Astrocyte (in vitro differentiated cells and primary cell): Measurements from ENCODE around the gene SERPINE1. TPM values are rescaled to one million over a fixed set of nuclear protein-coding genes. Genes with fewer than 3 reads are reported as not detected.

Experiments used
- DNase-seq: peaks from one replicate; pipeline ENCODE4 v3.0.0-alpha.2; 2010; ENCODE audit warnings: low read depth
- FAIRE-seq: peaks from 2 replicates; lab custom pipeline; 2011; peaks lifted over from hg19 to GRCh38; lab: Jason Lieb, UNC
- H2AFZ ChIP-seq: 2 replicates; pipeline ENCODE4 v1.6.0; 2012; ENCODE audit warnings: low read depth, low read length, inconsistent platforms
- H3K27ac ChIP-seq: 2 replicates; pipeline ENCODE4 v1.5.1; 2011; ENCODE audit warnings: low read depth, low read length, inconsistent platforms
- H3K27me3 ChIP-seq: 2 replicates; pipeline ENCODE4 v1.6.0; 2011; ENCODE audit warnings: low read length, inconsistent platforms; ENCODE audit not compliant: insufficient read depth
- H3K36me3 ChIP-seq: 2 replicates; pipeline ENCODE4 v1.5.1; 2011; ENCODE audit warnings: low read length, inconsistent platforms; ENCODE audit not compliant: insufficient read depth
- H3K4me1 ChIP-seq: 2 replicates; pipeline ENCODE4 v1.5.1; 2011; ENCODE audit warnings: low read length, inconsistent platforms; ENCODE audit not compliant: insufficient read depth
- H3K4me2 ChIP-seq: 2 replicates; pipeline ENCODE4 v1.6.0; 2012; ENCODE audit warnings: low read length, inconsistent platforms
- H3K4me3 ChIP-seq: 2 replicates; pipeline ENCODE4 v1.5.1; 2011; ENCODE audit warnings: low read depth, mild to moderate bottlenecking, low read length, inconsistent platforms; ENCODE audit not compliant: insufficient read depth
- H3K79me2 ChIP-seq: 2 replicates; pipeline ENCODE4 v1.6.0; 2012; ENCODE audit warnings: mild to moderate bottlenecking, low read length, inconsistent platforms; ENCODE audit not compliant: insufficient read depth
- H3K9ac ChIP-seq: 2 replicates; pipeline ENCODE4 v1.6.0; 2012; ENCODE audit warnings: mild to moderate bottlenecking, low read length, inconsistent platforms
- H3K9me3 ChIP-seq: 2 replicates; pipeline ENCODE4 v1.5.1; 2012; ENCODE audit warnings: low read depth, mild to moderate bottlenecking, low read length, inconsistent platforms; ENCODE audit not compliant: insufficient read depth
- H4K20me1 ChIP-seq: 2 replicates; pipeline ENCODE4 v1.6.0; 2012; ENCODE audit warnings: low read length, inconsistent platforms; ENCODE audit not compliant: insufficient read depth
- H3K27ac Mint-ChIP-seq: one replicate; pipeline ENCODE4 v1.8.0; 2021; ENCODE audit warnings: mild to moderate bottlenecking, mixed read lengths; ENCODE audit not compliant: unreplicated experiment
- H3K27me3 Mint-ChIP-seq: one replicate; pipeline ENCODE4 v1.8.0; 2021; ENCODE audit warnings: low read depth, mixed read lengths; ENCODE audit not compliant: unreplicated experiment
- H3K36me3 Mint-ChIP-seq: one replicate; pipeline ENCODE4 v1.8.0; 2021; ENCODE audit warnings: low read depth, mixed read lengths; ENCODE audit not compliant: unreplicated experiment
- H3K4me1 Mint-ChIP-seq: one replicate; pipeline ENCODE4 v1.8.0; 2021; ENCODE audit warnings: low read depth, mixed read lengths; ENCODE audit not compliant: unreplicated experiment
- H3K4me3 Mint-ChIP-seq: one replicate; pipeline ENCODE4 v1.8.0; 2021; ENCODE audit warnings: mild to moderate bottlenecking, moderate library complexity, mixed read lengths; ENCODE audit not compliant: unreplicated experiment
- H3K9me3 Mint-ChIP-seq: one replicate; pipeline ENCODE4 v1.8.0; 2021; ENCODE audit warnings: mild to moderate bottlenecking, mixed read lengths; ENCODE audit not compliant: unreplicated experiment
- CTCF ChIP-seq: IDR thresholded peaks from 2 replicates; pipeline ENCODE4 v1.5.1; 2011; ENCODE audit warnings: low read depth, mild to moderate bottlenecking, inconsistent platforms, low read length, moderate library complexity; ENCODE audit not compliant: insufficient read depth
- EZH2 ChIP-seq: IDR thresholded peaks from 2 replicates; pipeline ENCODE4 v1.6.1; 2012; ENCODE audit warnings: mild to moderate bottlenecking, low read length, inconsistent platforms; ENCODE audit not compliant: insufficient read depth
- total RNA-seq: library from RNA; stranded (reverse); gene quantifications from 2 replicates; pipeline ENCODE4 v1.2.1, GENCODE V29; 2021

SERPINE1 gene
- total RNA-seq, 1 donor from 2014 or later, result 1,496 TPM

GRCh38 chr7:101151908-101152651 is 25.2 kb downstream of the SERPINE1 start:
- Histone ChIP-seq H3K27ac (no peak overlapping the region), H3K9me3 (no peaks in the 10 kb centered on the region), H3K4me3 (no peak overlapping the region), H3K4me1 (peaks cover 12% of the 10 kb centered on the region), H3K36me3 (peaks cover 2% of the 10 kb centered on the region), H3K4me2 (no peak overlapping the region), H2AFZ (no peak overlapping the region), H3K27me3 (no peaks in the 10 kb centered on the region), H3K9ac (no peak overlapping the region), H4K20me1 (peaks cover 16% of the 10 kb centered on the region), H3K79me2 (peaks cover 20% of the 10 kb centered on the region)
- TF ChIP-seq CTCF (no peak), EZH2 (no peak)
- no peak for FAIRE-seq
- no peak for DNase-seq
- no peak overlapping the region for H3K27ac Mint-ChIP-seq
- no peak overlapping the region for H3K4me3 Mint-ChIP-seq
- H3K9me3 Mint-ChIP-seq, result peaks cover 2% of the 10 kb centered on the region
- peaks cover 2% of the 10 kb centered on the region for H3K27me3 Mint-ChIP-seq
- peaks cover 6% of the 10 kb centered on the region for H3K36me3 Mint-ChIP-seq
- H3K4me1 Mint-ChIP-seq, result peaks cover 10% of the 10 kb centered on the region

GRCh38 chr7:101153969-101154692 is 27.2 kb downstream of the SERPINE1 start, which contains the start of gene AP1S1:
TSS of gene AP1S1 (plus strand) at chr7:101154476. CDS start at chr7:101154515, 39 bp downstream.
- H3K9ac ChIP-seq, result peak within 1 kb of the TSS; percentile 86
- H3K36me3 Mint-ChIP-seq, result peaks cover 4% of the 10 kb centered on the region
- peak within 1 kb of the TSS; percentile 73 for H3K4me3 ChIP-seq
- no peaks in the 10 kb centered on the region for H3K27me3 Mint-ChIP-seq
- H3K9me3 ChIP-seq, result no peaks in the 10 kb centered on the region
- H2AFZ ChIP-seq, result peak within 1 kb of the TSS; percentile 52
- peaks cover 23% of the 10 kb centered on the region for H3K79me2 ChIP-seq
- peak; percentile 94 for DNase-seq
- H3K4me3 Mint-ChIP-seq, result peak within 1 kb of the TSS; percentile 87
- H3K4me1 ChIP-seq, result peaks cover 12% of the 10 kb centered on the region
- no peaks in the 10 kb centered on the region for H3K27me3 ChIP-seq
- no peak for FAIRE-seq
- peaks cover 2% of the 10 kb centered on the region for H3K9me3 Mint-ChIP-seq
- H3K4me1 Mint-ChIP-seq, result peaks cover 11% of the 10 kb centered on the region
- H3K27ac Mint-ChIP-seq, result peak within 1 kb of the TSS; percentile 60
- H3K36me3 ChIP-seq, result peaks cover 7% of the 10 kb centered on the region
- H3K4me2 ChIP-seq, result peak within 1 kb of the TSS; percentile 96
- H4K20me1 ChIP-seq, result peaks cover 21% of the 10 kb centered on the region
- TF ChIP-seq CTCF (no peak), EZH2 (no peak)
- no peak within 1 kb of the TSS for H3K27ac ChIP-seq
